ENCODE results near the gene TPI1.

GRCh38 chr12:6919588-6919987 is 52.3 kb downstream of the TPI1 start:
- TF ChIP-seq, protein P1, sequence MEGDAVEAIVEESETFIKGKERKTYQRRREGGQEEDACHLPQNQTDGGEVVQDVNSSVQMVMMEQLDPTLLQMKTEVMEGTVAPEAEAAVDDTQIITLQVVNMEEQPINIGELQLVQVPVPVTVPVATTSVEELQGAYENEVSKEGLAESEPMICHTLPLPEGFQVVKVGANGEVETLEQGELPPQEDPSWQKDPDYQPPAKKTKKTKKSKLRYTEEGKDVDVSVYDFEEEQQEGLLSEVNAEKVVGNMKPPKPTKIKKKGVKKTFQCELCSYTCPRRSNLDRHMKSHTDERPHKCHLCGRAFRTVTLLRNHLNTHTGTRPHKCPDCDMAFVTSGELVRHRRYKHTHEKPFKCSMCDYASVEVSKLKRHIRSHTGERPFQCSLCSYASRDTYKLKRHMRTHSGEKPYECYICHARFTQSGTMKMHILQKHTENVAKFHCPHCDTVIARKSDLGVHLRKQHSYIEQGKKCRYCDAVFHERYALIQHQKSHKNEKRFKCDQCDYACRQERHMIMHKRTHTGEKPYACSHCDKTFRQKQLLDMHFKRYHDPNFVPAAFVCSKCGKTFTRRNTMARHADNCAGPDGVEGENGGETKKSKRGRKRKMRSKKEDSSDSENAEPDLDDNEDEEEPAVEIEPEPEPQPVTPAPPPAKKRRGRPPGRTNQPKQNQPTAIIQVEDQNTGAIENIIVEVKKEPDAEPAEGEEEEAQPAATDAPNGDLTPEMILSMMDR (IDR thresholded peaks at IDR 0.05; ENCODE audit: extremely low read depth in 1 of 2, insufficient read depth in 1 of 2, low read depth in 1 of 2, low read length in 2 of 2) = no peak
- no peak for TF ChIP-seq POLR2A (IDR thresholded peaks at IDR 0.05; ENCODE audit: low read depth, low read length)
- TF ChIP-seq, protein P2, sequence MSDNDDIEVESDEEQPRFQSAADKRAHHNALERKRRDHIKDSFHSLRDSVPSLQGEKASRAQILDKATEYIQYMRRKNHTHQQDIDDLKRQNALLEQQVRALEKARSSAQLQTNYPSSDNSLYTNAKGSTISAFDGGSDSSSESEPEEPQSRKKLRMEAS (IDR thresholded peaks at IDR 0.05; ENCODE audit: insufficient read depth, insufficient read length) = no peak
- TF ChIP-seq MYC (IDR thresholded peaks at IDR 0.05; ENCODE audit: low read depth, low read length) = no peak
- no peak for TF ChIP-seq POLR2AphosphoS5 (IDR thresholded peaks at IDR 0.05; ENCODE audit: insufficient read depth, low read depth, low read length)
